Measurements from ENCODE around the gene SLC5A6.

SLC5A6 gene

DNA sequence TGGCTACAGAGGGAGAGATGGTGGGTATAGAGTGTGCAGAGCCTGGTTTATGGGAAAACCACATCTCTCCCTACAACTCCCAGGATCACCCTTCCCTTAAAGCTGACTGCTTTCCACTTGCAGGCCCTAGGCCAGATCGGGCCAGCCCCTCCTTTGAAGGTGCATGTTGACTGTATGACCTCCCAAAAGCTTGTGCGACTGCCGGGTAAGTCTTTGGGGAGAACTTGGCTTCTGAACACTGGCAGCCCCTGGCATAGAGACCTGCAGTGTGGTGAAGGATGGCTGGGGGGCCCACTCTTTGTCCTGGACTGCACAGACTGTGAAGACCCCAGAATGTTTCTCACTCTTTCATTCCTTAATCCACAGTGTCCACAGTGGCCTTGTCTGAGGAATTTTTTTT lies 24.6 kb upstream of the SLC5A6 start:
- no peak for DNase-seq (ENCODE audit: low read depth)

DNA sequence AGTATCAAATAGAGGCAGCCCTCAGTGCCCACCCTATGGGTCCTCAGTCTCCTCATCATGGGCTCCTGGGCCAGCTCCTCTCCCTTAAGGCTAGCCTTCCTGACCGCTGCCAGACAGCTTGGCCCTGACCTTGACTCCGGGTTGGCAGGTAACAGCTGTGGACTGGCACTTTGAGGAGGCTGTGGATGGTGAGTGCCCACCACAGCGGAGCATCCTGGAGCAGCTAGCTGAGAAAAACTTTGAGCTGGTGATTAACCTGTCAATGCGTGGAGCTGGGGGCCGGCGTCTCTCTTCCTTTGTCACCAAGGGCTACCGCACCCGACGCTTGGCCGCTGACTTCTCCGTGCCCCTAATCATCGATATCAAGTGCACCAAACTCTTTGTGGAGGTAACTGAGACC lies 24.1 kb upstream of the SLC5A6 start:
- no peak for DNase-seq (ENCODE audit: low read depth)

DNA sequence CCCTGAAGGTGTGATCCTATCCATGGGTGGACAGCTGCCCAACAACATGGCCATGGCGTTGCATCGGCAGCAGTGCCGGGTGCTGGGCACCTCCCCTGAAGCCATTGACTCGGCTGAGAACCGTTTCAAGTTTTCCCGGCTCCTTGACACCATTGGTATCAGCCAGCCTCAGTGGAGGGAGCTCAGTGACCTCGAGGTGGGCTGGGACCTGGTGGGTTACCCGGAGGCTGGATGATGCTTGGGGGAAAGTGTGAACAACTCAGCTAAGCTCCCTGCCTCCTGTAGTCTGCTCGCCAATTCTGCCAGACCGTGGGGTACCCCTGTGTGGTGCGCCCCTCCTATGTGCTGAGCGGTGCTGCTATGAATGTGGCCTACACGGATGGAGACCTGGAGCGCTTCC lies 21.3 kb upstream of the SLC5A6 start:
- DNase-seq (ENCODE audit: low read depth), result no peak

DNA sequence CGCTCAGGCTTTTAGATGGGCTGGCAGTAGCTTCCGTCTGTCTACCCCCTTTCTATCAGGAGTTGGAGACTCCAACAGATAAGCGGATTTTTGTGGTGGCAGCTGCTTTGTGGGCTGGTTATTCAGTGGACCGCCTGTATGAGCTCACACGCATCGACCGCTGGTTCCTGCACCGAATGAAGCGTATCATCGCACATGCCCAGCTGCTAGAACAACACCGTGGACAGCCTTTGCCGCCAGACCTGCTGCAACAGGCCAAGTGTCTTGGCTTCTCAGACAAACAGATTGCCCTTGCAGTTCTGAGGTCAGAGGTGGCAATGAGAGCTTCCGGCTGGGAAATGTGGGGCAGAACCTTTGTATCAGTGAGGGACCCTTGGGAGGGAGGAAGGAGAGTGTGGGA lies 19.9 kb upstream of the SLC5A6 start:
- DNase-seq (ENCODE audit: low read depth), result no peak

DNA sequence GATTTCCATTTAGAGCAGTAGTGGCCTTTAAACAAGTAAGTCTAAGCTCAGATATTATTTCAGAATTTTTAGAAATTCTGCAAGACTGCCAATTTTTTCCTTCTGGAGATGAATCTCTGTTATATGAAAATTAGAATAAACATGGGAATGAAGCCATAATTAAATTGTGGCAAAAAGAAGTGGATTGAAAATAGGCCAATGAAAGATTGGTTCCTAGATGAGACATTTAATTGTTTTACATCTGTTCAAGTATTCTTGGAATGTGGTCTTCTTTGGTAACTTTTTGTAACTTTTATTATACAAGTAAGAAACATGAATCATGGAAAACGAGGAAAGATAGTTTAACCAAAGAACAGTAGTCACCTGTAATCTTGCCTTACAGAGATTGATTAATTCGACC lies 15.4 kb upstream of the SLC5A6 start:
- no peak for DNase-seq (ENCODE audit: low read depth)

DNA sequence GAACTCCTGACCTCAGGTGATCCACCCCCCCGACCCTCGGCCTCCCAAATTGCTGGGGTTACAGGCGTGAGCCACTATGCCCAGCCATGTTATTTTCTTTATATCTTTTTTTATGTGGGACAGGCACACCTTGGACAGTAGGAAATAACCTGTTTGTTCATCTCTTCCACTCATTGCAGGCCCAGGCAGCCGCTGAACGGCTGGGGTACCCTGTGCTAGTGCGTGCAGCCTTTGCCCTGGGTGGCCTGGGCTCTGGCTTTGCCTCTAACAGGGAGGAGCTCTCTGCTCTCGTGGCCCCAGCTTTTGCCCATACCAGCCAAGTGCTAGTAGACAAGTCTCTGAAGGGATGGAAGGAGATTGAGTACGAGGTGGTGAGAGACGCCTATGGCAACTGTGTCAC lies 13.5 kb upstream of the SLC5A6 start:
- no peak for DNase-seq (ENCODE audit: low read depth)

DNA sequence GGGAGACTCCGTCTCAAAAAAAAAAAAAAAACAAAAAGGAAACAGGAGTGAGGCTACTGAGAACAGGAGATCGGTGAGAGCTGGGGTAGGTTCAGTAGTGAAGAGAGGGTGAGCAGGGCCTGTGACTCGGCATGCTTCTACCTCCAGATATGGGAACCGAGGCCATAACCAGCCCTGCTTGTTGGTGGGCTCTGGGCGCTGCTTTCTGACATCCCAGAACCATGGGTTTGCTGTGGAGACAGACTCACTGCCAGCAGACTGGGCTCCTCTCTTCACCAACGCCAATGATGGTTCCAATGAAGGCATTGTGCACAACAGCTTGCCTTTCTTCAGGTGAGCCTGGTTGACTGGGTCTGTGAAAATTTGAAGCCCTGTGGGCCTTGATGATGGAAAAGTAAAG lies 11.3 kb upstream of the SLC5A6 start:
- DNase-seq (ENCODE audit: low read depth), result no peak

DNA sequence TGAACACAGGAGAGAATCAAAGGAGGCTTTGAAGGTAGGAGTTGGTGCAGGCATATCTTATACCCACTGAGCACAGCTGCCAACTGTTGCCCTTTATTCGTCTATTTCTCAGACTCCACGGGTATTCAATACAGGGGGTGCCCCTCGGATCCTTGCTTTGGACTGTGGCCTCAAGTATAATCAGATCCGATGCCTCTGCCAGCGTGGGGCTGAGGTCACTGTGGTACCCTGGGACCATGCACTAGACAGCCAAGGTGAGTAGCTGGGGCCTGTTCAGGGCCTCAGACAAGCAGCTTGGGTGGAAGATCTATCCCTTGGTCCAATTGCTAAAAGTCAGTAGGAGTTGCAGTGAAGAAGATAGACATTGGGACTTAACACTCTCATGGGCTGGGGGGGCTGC lies 10.3 kb upstream of the SLC5A6 start:
- DNase-seq (ENCODE audit: low read depth), result no peak

DNA sequence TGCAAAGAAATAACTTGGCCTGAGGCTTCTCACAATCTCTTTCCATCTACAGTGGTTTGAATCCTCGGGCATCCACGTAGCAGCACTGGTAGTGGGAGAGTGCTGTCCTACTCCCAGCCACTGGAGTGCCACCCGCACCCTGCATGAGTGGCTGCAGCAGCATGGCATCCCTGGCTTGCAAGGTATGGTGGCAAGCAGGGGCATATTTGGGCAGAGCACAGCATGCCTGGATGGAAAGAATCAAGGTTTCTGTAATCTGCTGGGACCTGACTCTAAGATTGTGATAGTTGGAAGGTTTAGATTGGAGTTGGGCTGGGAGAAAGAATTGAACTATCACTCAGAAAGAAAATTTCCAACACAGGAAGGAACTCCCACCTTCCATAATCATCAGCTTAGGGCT lies 9.1 kb upstream of the SLC5A6 start:
- no peak for DNase-seq (ENCODE audit: low read depth)

DNA sequence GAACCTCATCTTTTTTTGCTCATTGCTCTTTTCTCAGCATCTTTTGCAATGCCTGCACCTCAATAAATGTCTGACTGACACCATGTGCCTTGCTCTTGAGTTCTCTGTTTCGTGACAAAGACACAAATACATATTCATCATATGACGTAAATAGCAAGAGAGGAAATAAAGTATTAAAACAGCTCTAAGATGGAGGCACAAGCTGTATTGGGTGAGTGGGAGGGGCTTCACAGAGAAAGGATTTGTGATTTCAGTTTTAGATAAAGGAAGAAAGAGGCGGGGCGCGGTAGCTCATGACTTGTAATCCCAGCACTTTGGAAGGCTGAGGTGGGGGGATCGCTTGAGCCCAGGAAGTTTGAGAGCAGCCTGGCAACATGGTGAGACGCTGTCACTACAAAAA lies 8.0 kb upstream of the SLC5A6 start:
- DNase-seq (ENCODE audit: low read depth), result no peak

DNA sequence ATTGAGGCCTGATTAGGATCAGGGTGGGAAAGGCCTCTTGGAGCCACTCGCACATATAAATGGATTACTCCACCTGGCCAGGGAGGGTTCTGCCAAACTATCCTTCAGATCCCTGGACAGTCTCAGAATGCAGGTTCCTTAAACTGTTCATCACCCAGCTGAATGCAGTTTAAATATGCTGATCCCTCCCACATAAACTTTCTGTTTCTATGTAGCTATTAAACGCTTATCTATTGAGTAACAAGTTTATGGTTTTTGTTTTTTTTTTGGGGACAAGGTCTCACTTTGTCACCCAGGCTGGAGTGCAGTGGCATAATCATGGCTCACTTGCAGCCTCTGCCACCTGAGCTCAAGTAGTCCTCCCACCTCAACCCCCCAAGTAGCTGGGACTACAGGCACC lies 7.0 kb upstream of the SLC5A6 start:
- no peak for DNase-seq (ENCODE audit: low read depth)

DNA sequence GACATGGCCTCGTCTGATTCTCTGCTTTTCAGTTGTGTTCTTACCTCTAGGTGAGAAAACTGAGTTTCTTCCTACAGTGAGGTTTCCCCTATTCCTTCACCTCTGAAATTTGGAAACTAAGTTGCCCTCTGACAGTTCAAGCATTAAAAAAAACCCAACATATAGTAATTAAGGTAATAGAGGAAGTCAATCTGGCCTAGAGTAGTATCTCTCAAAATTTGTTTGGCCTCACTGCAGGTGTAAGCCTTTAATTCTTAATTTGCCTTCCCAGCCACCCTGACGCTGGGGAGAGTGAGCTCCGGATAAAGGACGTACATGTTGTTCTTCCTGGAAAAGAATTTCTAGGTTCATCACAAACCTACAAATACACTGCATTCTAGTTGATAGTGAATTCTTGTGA lies 6.5 kb upstream of the SLC5A6 start:
- no peak for DNase-seq (ENCODE audit: low read depth)

DNA sequence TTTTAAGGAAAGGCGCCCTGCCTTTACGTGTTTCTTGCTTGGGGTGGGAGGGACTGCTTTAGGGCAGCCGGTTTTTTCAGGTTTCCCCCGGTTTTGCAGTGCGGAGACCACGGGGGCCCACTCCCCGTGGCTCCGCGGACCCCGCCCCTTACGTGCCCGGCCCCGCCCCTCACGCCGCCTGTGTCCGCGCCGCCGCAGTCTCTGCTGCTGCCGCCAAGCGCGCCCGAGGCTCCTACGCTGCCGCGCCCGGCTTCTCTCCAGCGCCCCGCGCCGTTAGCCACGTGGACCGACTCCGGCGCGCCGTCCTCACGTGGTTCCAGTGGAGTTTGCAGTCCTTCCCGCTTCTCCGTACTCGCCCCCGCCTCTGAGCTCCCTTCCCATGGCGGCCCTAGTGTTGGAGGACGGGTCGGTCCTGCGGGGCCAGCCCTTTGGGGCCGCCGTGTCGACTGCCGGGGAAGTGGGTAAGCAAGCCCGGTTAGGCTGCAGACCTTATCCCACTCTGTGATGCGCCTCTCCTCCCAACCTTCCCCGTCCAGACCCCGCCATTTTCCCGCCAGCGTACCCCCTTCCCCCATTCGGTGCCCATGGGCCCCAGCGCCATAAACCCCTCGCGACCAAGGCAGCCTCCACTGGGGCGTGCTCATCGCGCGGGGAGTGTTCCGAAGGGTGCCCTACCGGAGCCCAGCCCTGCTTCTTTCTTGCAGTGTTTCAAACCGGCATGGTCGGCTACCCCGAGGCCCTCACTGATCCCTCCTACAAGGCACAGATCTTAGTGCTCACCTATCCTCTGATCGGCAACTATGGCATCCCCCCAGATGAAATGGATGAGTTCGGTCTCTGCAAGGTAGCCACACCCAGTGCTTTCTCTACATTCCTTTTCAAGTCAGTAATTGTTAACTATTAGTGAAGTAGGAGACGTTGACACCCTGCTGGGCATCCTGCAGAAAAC lies 5.4 kb upstream of the SLC5A6 start, which contains the start of gene CAD:
Gene CAD (plus strand): TSS at position 197 of the 949 bp plus-strand sequence. CDS start 183 bp downstream, at position 380.
- peak; percentile 92 for DNase-seq (ENCODE audit: low read depth)

DNA sequence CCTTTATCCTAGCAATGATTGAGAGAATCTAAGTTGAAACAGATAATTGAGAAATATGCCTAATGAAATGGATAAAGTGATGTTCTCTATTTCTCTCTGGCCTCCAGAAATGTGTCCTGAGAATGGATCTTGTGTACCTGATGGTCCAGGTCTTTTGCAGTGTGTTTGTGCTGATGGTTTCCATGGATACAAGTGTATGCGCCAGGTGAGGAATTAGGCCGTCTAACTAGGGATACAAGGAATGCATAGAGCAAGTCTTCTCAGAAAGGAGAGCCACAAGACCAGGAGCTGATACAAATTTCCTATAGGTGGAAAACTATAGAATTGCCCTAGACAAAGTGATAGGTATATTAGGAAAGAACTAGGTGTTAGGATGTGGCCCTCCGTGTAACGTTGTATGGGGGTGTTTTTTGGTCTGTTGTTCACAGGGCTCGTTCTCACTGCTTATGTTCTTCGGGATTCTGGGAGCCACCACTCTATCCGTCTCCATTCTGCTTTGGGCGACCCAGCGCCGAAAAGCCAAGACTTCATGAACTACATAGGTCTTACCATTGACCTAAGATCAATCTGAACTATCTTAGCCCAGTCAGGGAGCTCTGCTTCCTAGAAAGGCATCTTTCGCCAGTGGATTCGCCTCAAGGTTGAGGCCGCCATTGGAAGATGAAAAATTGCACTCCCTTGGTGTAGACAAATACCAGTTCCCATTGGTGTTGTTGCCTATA lies 4.5 kb upstream of the SLC5A6 start:
- DNase-seq (ENCODE audit: low read depth), result no peak

DNA sequence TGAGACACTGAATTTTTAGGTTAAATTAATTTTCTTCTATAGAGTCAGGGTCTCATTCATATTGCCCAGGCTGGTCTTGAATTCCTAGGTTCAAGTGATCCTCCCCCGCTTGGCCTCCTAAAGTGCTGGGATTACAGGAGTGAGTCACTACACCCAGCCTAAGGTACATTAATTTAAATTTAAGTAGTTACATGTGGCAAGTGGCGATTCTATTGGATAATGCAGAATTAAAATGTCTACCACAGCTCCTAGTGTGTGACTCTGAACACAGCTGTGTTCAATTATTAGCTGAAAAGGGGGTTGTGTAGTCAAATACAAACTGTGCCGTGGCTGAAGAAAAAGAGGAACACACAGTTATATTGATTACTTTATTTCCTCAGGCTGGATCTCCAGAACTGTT lies 2.9 kb upstream of the SLC5A6 start:
- DNase-seq (ENCODE audit: low read depth), result no peak

DNA sequence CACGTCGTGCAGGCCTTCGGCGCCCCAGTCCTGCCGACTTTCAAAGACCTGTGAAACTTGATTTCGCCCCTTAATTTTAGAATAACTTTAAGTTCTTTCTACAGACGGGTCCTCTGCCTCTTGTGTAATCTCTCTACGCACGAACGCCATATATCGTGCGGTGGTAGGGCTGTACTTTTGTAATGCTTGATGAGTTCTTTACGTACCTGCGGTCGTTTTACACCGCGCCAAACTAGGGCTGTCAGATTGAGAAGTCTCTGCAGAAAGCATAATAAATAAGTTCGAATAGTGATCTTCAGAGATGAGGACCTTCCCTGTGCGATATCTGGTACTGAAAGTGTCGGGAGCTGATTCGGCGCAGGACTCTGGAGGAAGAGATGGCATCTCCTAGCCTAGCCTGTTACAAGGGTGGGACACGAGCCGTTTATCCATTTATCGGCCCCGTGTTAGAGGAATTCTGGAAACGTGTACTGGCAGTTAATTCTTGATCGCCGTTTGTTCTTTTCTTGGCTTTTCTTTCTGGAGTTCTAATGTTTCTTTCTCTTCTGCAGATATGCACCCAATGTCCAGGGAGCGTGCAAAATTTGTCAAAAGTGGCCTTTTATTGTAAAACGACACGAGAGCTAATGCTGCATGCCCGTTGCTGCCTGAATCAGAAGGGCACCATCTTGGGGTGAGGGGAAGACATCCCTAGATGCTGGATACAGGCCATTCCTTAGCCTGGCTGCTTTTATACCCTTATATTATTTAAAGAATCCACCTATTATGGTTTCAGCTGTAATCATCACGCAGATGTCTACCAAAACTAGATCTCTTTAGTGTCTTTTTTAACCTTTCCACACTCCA lies 781 bp upstream of the SLC5A6 start:
- no peak for DNase-seq (ENCODE audit: low read depth)

DNA sequence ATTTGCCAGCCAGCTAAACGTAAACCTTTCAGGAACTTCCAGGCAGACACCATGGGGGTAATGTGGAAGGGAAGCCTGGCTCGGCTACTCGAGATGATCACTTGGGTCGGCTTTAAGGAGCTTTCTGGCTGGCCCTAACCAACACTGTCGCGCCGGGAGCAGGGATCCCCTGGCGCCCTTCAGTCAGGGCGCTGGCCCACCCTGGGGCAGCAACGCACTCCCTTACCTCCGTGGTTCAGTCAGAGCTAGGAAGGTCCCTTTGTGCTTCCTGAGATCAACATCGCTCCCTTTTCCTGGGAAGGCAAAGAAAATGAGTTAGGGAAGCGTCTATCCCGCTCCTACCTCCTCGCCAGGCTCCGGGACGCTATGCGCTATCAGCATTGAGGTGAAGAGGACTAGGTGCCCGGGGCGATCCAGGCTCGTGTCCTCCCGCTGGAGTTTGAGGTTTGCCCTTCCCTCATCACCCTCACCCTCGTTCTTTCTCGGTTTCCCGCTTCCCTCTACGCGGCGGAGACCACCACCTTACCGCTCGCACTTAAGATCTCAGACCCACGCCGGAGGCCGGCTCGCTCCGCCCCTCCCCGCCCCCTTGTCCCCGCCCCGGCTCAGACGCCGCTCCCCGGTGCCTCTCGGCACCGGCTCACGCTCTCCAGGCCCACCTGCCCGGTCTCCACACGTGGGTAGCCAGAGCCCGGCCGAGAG lies 676 bp downstream of the SLC5A6 start:
- no peak for DNase-seq (ENCODE audit: low read depth)

DNA sequence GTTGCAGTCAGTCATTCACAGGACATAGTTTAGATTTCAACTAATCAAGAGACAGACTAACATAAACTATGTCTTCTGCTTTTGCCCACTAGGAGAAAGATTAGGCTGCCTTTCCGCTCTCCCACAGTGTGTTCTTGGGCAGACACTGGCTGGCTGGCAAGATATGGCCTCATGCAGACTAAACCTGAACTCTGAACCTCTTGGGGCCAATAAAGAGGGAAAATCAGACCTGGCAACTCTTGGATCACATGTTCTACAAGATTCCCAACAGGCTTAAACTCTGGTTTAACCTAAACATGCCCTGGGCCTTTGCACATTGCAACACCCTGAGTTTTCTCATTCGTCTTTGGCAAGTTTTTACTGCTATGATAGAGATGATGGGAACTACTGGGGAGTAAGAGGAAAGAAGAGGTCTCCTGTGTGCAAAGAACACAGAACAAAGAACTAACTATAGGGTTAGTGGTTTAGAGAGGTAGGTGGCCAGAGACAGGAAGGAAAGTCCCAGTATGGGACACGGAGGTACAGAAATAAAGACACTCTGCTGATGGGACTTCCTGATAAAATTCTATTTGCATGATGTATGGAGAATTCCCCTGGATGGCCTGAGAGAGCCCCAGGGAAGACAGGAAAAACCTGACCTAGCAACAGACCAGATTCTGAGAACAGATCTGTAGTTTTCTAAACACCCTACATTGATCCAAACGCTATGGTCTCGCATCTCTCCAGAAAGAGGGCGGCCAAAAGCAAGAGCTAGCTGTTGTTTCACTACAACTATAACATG lies 2.3 kb downstream of the SLC5A6 start:
- no peak for DNase-seq (ENCODE audit: low read depth)

DNA sequence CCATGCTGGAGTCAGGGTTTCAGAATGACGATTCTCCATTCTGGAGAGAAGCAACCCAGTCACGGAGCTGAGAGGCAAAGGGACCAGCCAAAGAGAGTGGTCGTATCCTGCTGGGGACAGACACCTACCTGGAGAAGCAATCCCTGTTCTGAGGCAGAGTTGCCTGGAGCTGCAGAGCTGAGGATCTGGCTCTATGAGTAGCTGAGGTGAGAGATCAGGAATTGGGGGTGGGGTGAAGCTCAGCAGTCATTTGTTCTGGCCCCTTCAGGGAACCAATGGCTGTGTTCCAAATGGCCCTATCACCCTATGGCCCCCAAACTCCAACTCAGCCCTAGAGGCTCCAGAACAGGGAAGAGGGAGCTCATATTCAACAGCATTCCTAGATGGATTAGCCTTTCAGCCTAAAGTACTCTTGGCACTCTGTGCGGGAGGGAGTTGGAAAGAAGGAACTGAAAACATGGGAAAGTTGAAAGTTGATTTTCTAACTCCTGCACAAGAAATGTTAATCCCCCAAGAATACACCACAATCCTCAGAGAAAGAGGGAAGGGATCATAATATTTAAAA lies 3.5 kb downstream of the SLC5A6 start:
- DNase-seq (ENCODE audit: low read depth), result no peak

DNA sequence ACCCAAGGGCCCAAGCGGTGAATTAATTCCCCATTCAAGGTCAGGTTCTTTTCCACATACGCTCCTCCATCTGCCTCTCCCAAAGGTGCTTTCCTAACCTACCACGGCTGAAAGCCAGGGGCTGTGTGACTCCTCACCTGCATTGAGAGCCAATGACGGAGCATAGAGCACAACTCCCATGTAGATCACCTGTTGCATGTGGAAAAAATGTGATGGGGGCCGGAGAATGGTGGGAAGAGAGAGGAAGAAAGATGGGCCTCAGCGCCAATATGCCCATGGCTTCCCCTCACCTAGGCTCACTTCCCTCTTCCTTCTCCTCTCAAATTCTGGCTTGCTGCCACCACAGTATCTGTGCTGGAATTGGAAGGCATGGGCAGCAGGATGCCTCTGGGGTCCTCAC lies 5.7 kb downstream of the SLC5A6 start:
- no peak for DNase-seq (ENCODE audit: low read depth)

DNA sequence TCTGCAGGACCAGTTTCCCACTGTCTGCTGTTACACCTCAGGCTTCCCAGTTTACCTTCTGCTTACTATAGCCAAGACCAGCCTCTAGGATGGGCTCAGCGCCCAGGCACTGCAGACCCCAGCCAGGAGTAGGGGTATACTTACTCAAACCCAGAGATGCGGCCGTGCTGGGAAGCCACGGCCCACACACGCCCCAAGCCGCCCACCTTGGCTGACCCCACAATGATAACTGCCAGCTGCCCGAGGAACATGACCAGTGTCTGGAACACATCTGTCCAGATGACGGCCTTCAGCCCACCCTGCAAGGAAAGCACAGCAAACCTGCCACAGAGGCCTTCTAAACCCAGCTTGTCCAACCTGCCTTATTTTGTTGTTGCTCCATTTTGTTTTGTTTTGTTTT lies 6.9 kb downstream of the SLC5A6 start:
- no peak for DNase-seq (ENCODE audit: low read depth)
